ENCODE data around the gene ZNF20.
A peak's percentile ranks its signal among the peaks of the same experiment; 100 is the strongest.
"Not testable (repeated sequence)": the region's sequence is repeated elsewhere in the genome, so short reads cannot be mapped to it uniquely, and the experiment has no call there.

ZNF20 gene

GRCh38 chr19:12111943-12112637 is 28.1 kb downstream of the ZNF20 start:
- DNase-seq = no peak

DNA sequence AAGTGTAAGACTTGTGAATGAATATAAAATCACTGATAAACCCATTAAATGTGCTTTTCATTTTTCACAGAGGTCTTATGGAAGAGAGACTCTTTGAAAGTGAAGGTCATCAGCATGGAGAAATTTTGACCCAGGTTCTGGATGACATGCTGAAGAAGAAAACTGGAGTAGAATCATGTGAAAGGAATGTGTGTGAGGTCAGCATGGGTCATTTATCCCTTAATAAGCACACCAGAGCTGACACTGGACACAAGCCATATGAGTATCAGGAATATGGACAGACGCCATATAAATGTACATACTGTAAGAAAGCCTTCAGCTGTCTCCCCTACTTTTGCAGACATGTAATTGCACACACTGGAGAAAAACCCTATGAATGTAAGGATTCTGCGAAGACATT is 29.0 kb downstream of the ZNF20 start:
- no peak for DNase-seq

DNA sequence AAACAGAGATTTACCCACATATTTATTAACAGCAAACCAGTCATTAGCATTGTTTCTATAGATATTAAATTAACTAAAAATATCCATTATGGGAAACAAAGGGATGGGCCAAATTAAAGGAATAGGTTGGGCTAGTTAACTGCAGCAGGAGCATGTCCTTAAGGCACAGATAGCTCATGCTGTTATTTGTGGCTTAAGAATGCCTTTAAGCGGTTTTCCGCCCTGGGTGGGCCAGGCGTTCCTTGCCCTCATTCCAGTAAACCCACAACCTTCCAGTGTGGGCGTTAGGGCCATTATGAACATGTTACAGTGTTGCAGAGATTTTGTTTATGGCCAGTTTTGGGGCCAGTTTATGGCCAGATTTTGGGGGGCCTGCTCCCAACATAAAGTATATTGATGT is 36.2 kb downstream of the ZNF20 start:
- DNase-seq = not testable (repeated sequence)

- no peak for DNase-seq
These were observed 42.1 kb downstream of the ZNF20 start for GRCh38 chr19:12098040-12098439.

DNA sequence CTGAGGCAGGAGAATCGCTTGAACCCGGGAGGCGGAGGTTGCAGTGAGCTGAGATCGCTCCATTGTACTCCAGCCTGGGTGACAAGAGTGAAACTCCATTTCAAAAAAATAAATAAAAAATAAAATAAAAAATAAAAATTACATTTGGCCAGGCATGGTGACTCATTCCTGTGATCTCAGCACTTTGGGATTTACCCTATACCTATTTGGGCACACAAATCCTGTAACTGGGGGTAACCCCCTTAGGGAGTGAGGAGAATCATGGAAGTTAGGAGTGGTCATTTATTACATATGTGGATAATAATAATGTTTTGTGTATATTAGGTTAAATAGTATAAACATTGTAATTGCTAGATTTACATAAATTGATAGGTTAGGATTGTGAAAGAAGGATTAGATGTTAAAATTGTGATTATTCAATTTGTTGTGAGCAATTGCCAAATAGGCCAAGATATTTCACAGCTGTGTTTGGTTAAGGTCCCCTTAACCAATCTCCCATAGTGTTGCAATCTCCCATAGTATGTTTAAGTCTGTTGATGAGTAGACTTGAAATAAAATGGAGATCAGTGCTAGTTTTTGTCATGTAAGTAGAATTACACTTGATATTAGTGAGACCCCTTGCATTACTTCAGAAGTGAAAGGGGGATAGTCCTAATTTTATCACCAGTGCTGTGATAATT is 44.9 kb downstream of the ZNF20 start:
- no peak for DNase-seq

DNA sequence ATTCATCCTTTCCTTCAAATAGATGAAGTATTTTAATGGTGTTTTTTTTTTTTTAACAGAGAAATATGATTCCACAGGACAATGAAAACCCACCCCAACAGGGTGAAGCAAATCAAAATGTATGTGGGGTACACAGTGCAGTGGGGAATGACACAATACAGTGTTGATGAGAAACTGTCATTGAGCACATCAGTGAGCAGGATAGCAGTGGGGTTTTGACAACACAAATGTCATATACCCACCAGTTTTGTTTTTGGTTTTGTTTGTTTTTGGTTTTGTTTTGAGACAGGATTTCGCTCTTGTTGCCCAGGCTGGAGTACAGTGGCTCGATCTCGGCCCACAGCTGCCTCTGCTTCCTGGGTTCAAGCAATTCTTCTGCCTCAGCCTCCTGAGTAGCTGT is 46.4 kb downstream of the ZNF20 start:
- DNase-seq = no peak

GRCh38 chr19:12092956-12093355 is 47.2 kb downstream of the ZNF20 start:
- DNase-seq = no peak

- peak; percentile 54 for DNase-seq
These were observed 47.9 kb downstream of the ZNF20 start for GRCh38 chr19:12092065-12092867.

DNA sequence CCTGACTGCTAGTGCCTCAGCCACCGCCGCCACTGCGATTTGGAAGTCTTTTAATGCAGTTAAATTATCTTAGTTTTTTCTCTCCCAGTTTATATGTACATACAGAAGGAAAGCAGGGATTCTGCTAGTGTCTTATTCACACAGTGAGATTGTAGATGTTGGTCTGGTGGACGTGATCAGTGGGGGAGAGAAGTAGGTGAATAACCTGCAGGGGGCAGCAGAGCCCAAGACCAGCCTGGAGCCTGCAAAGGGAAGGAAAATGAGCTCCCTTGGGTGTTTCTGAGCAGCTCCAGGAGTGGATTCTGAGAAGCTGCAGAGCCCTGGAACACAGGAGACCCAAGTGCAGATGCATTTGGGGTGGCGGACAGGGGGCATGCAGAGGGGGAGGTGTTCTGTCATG is 49.3 kb downstream of the ZNF20 start:
- DNase-seq = peak; percentile 48

GRCh38 chr19:12085074-12085818 is 54.9 kb downstream of the ZNF20 start:
- DNase-seq = no peak

GRCh38 chr19:12083336-12083735 is 56.8 kb downstream of the ZNF20 start:
- DNase-seq = not testable (repeated sequence)

Data from CD4-positive, alpha-beta T cell treated with Interferon gamma for 1 hour (primary cell).